CD4-positive, alpha-beta T cell treated with Interleukin-6 at 100 ng/mL for 8 hours (primary cell): ENCODE results near the gene FTL.

ENCODE experiments used
- DNase-seq: peaks from one replicate; pipeline ENCODE4 v3.0.0-alpha.2; 2020; ENCODE audit warnings: mixed read lengths, low spot score

FTL gene

GRCh38 chr19:48945817-48946216, 19.3 kb upstream of the FTL start:
- DNase-seq, result no peak

GRCh38 chr19:48946463-48947257, 18.4 kb upstream of the FTL start:
- DNase-seq, result no peak

DNA sequence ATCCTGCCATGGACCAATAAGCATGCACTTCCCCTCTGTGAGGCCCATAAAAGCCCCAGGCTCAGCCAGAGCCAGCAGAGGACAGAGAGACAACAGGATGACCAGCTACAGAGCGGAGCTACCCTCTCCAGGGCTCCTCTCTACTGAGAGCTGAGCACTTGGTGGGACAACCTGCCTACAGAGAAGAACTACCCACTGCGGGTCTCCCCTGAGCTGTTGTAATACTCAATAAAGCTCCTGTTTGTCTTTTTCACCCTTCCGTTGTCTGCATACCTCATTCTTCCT, 17.9 kb upstream of the FTL start:
- no peak for DNase-seq

- no peak for DNase-seq
Observed at GRCh38 chr19:48950159-48950558, 14.9 kb upstream of the FTL start.

GRCh38 chr19:48950830-48951519, 14.1 kb upstream of the FTL start:
- no peak for DNase-seq

GRCh38 chr19:48953141-48953540, 12.0 kb upstream of the FTL start:
- DNase-seq, result no peak

DNA sequence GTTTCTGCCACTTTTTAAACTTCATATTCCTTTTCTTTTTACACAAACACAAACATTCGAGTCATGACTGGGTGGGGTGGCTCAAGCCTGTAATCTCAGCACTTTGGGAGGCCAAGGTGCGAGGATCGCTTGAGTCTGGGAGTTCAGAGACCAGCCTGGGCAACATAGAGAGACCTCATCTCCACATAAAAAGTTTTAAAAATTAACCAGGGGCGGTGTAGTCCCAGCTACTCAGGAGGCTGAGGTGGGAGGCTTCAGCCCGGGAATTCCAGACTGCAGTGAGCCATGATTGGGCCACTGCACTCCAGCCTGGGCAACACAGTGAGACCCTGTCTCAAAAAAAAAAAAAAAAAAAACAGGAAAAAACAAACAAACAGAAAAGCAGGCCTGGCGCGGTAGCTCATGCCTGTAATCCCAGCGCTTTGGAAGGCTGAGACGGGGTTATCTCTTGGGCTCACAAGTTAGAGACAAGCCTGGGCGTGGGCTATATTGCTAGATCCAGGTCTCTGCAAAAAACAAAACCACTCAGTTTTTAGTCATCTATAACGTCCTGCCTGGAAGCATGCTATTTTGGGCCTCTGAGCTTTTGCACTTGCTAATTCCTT, 11.0 kb upstream of the FTL start:
- no peak for DNase-seq

GRCh38 chr19:48954595-48955307, 10.4 kb upstream of the FTL start, which contains the start of gene BAX:
Gene BAX (plus strand): TSS chr19:48954875. CDS start chr19:48954929, 54 bp downstream.
- peak; percentile 88 for DNase-seq

DNA sequence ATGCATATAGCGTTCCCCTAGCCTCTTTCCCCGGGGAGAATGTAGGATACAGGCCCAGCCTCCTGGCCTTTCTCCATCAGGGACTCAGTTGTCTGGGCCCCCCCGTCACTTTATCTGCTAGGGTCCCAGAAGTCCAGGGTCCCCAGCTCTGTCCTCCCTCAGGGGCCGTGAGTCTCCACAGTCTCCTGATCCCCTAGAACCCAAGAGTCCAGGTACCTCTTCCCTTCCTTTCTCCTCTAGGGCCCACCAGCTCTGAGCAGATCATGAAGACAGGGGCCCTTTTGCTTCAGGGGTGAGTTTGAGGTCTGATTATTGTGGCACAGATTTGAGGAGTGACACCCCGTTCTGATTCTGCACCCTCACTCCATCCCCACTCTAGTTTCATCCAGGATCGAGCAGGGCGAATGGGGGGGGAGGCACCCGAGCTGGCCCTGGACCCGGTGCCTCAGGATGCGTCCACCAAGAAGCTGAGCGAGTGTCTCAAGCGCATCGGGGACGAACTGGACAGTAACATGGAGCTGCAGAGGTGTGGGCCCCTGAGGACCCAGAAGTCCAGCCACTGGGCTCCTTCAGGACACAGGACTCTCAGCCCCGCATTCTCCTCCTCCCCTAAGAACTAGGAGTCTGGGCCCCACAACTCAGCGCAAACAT, 9.7 kb upstream of the FTL start:
- no peak for DNase-seq

DNA sequence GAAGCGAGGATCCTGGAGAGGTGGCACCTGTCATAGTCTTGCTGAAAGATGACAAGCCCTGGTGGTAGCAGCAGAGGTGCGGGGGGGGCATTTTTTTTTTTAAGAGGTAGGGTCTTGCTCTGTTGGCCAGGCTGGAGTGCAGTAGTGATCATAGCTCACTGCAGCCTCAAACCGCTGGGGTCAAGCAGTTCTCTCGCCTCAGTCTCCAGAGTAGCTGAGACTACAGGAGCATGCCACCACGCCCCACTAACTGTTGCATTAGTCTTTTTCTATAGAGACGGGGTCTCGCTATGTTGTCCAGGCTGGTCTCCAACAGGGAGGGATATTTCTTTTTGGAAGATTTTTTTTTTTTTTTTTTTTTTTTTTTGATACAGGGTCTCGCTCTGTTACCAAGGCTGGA, 7.1 kb upstream of the FTL start:
- no peak for DNase-seq

- DNase-seq, result no peak
Observed at GRCh38 chr19:48959341-48960239, 5.5 kb upstream of the FTL start.

- no peak for DNase-seq
Observed at GRCh38 chr19:48961051-48961649, 4.0 kb upstream of the FTL start.

DNA sequence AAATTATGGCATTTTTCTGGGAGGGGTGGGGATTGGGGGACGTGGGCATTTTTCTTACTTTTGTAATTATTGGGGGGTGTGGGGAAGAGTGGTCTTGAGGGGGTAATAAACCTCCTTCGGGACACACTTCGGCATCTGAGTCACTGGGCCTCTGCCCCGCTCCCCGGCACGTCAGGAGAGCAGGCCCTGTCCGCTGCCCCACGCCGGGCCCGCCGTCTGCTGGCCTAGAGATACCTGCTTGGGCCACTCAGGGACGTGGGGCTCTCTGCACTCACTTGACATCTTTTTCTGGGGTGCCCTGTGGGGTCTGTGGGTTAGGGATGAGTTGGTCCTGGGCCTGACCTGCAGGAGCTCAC, 3.5 kb upstream of the FTL start:
- DNase-seq, result no peak

DNA sequence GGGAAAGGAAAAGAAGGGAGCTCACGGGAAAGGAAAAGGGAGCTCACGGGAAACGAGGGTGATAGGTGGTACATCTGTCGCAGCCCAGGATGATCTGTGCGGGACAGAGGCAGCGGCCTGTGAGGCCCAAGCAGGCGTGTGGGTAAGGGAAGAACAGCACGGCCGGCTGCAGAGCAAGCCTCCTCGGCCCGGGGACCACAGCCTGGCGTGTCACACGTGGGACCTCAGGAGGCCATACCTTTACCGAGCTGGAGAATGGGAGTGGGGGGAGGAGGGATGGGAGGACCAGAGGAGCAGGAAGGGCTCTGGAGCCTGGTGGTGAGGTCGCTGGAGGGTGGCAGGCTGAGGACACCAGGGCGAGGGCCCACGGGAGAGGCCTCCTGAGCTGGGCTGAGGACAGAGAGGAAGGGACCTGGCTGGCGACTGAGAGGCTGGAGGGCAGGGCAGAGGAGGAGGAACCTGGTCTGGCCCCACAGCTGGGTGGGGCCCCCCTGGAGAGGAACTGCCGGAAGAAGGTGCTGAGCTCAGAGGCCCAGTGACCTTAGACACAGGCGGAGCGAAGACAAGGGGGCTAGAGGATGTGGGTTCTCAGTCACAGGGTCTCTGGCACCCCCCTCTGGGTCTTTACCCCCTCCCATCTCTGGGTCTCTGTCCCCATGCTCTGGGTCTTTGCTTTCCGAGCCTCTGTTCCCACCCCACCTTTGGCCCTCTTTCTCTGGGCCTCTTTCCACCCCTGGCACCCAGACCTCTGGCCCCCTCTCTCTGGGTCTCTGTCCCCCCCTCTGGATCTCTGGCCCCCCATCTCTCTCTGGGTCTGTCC, 2.9 kb upstream of the FTL start:
- peak; percentile 28 for DNase-seq

DNA sequence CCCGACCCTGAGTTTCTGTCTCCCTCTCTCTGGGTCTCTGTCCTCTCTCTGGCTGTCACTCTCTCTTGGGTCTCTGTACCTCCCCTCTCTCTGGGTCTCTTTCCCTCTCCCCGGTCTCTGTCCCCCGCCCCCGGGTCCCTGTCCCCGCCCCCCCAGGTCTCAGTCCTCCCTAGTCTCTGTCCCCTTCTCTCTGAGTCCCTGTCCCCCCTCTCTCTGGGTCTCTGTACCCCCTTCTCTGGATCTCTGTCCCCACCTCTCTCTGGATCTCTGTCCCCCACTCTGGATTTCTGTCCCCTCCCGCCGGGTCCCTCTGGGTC, 2.3 kb upstream of the FTL start:
- DNase-seq, result no peak

GRCh38 chr19:48963371-48964204, 1.5 kb upstream of the FTL start:
- peak; percentile 46 for DNase-seq

- no peak for DNase-seq
Observed at GRCh38 chr19:48964205-48965039, 687 bp upstream of the FTL start.

- DNase-seq, result peak; percentile 86
Observed at GRCh38 chr19:48965806-48966540, 864 bp downstream of the FTL start.
